ENCODE measurements around the gene KHK. TPM values are rescaled to one million over a fixed set of nuclear protein-coding genes. Genes with fewer than 3 reads are reported as not detected.

Gene KHK
- total RNA-seq, 1 donor: 0.36 TPM

- peaks cover 7% of the 10 kb centered on the region for H4K20me1 ChIP-seq (ENCODE audit: insufficient read depth, low read length)
- no peak overlapping the region for H2AFZ ChIP-seq (ENCODE audit: low read length)
- peaks cover 1% of the 10 kb centered on the region for H3K36me3 ChIP-seq (ENCODE audit: insufficient read depth, low read length)
- no peak overlapping the region for H3K27ac ChIP-seq (ENCODE audit: low read depth, low read length)
- no peak overlapping the region for H3K4me3 ChIP-seq (ENCODE audit: insufficient read depth, low read length)
- H3K79me2 ChIP-seq (ENCODE audit: insufficient read depth, low read length): peaks cover 30% of the 10 kb centered on the region
- TF ChIP-seq CTCF (IDR thresholded peaks at IDR 0.05; ENCODE audit: extremely low read depth, low read depth, low read length): no peak
- H3K9me3 ChIP-seq (ENCODE audit: low read depth, low read length): no peaks in the 10 kb centered on the region
- DNase-seq (ENCODE audit: insufficient read length, low spot score, missing footprints): peak; percentile 46
- H3K4me2 ChIP-seq (ENCODE audit: insufficient read depth, low read length): no peak overlapping the region
- H3K27me3 ChIP-seq (ENCODE audit: insufficient read depth, low read length): no peaks in the 10 kb centered on the region
- peaks cover 59% of the 10 kb centered on the region for H3K4me1 ChIP-seq (ENCODE audit: insufficient read depth, low read length)
These were observed 10.2 kb upstream of the KHK start for GRCh38 chr2:27076323-27076722.

- H3K4me2 ChIP-seq (ENCODE audit: insufficient read depth, low read length): no peak overlapping the region
- H3K4me3 ChIP-seq (ENCODE audit: insufficient read depth, low read length): no peak overlapping the region
- H3K27me3 ChIP-seq (ENCODE audit: insufficient read depth, low read length): no peaks in the 10 kb centered on the region
- H3K36me3 ChIP-seq (ENCODE audit: insufficient read depth, low read length): peaks cover 9% of the 10 kb centered on the region
- H3K79me2 ChIP-seq (ENCODE audit: insufficient read depth, low read length): peaks cover 37% of the 10 kb centered on the region
- DNase-seq (ENCODE audit: insufficient read length, low spot score, missing footprints): peak; percentile 51
- no peak for TF ChIP-seq CTCF (IDR thresholded peaks at IDR 0.05; ENCODE audit: extremely low read depth, low read depth, low read length)
- no peak overlapping the region for H2AFZ ChIP-seq (ENCODE audit: low read length)
- H3K4me1 ChIP-seq (ENCODE audit: insufficient read depth, low read length): peaks cover 59% of the 10 kb centered on the region
- H3K9me3 ChIP-seq (ENCODE audit: low read depth, low read length): no peaks in the 10 kb centered on the region
- peaks cover 16% of the 10 kb centered on the region for H4K20me1 ChIP-seq (ENCODE audit: insufficient read depth, low read length)
- no peak overlapping the region for H3K27ac ChIP-seq (ENCODE audit: low read depth, low read length)
These were observed 9.3 kb upstream of the KHK start for GRCh38 chr2:27077231-27077630.

GRCh38 chr2:27078267-27079194 lies 8.0 kb upstream of the KHK start, which contains the start of gene EMILIN1:
TSS of gene EMILIN1 (plus strand) at chr2:27078615. CDS start at chr2:27079066, 451 bp downstream.
- Histone ChIP-seq H3K9me3 (ENCODE audit: low read depth, low read length) (no peaks in the 10 kb centered on the region), H2AFZ (ENCODE audit: low read length) (peak within 1 kb of the TSS; percentile 87), H3K4me1 (ENCODE audit: insufficient read depth, low read length) (peaks cover 48% of the 10 kb centered on the region), H3K4me3 (ENCODE audit: insufficient read depth, low read length) (peak within 1 kb of the TSS; percentile 92), H3K27ac (ENCODE audit: low read depth, low read length) (peak within 1 kb of the TSS; percentile 77), H3K4me2 (ENCODE audit: insufficient read depth, low read length) (peak within 1 kb of the TSS; percentile 95), H3K36me3 (ENCODE audit: insufficient read depth, low read length) (peaks cover 22% of the 10 kb centered on the region), H3K79me2 (ENCODE audit: insufficient read depth, low read length) (peaks cover 37% of the 10 kb centered on the region), H4K20me1 (ENCODE audit: insufficient read depth, low read length) (peaks cover 29% of the 10 kb centered on the region), H3K27me3 (ENCODE audit: insufficient read depth, low read length) (no peaks in the 10 kb centered on the region)
- DNase-seq (ENCODE audit: insufficient read length, low spot score, missing footprints): peak; percentile 98
- peak; percentile 5 for TF ChIP-seq CTCF (IDR thresholded peaks at IDR 0.05; ENCODE audit: extremely low read depth, low read depth, low read length)

Data from osteoblast (primary cell).